OCI-LY1 (cell line): ENCODE data around the gene DDX31.
"Not testable (repeated sequence)": the region's sequence is repeated elsewhere in the genome, so short reads cannot be mapped to it uniquely, and the experiment has no call there.

Source experiments
- H2AFZ ChIP-seq: fragments of 200-600 bp; sonication (generic), shearing (Covaris generic); 2 replicates; pipeline ENCODE4 v1.6.0; 2014; ENCODE audit warnings: antibody characterized with exemption, mild to moderate bottlenecking, low read length
- H3F3A ChIP-seq: fragments of 200-600 bp; sonication (generic), shearing (Covaris generic); 2 replicates; pipeline ENCODE4 v1.6.0; 2014; ENCODE audit warnings: mild to moderate bottlenecking, antibody characterized with exemption, low read length, moderate library complexity; ENCODE audit not compliant: insufficient read depth
- H3K27ac ChIP-seq: fragments of 200-600 bp; sonication (generic); 2 replicates; pipeline ENCODE4 v1.5.1; 2014; ENCODE audit warnings: low read length, mixed run types, mild to moderate bottlenecking, low read depth; ENCODE audit not compliant: poor library complexity, severe bottlenecking
- H3K27me3 ChIP-seq: fragments of 200-600 bp; sonication (generic); 2 replicates; pipeline ENCODE4 v1.6.0; 2014; ENCODE audit warnings: antibody characterized with exemption, mild to moderate bottlenecking, low read length, moderate library complexity; ENCODE audit not compliant: insufficient read depth
- H3K36me3 ChIP-seq: fragments of 200-600 bp; sonication (generic); 2 replicates; pipeline ENCODE4 v1.6.1; 2014; ENCODE audit warnings: mild to moderate bottlenecking, antibody characterized with exemption, low read length, moderate library complexity, mixed read lengths; ENCODE audit not compliant: insufficient read depth
- H3K4me1 ChIP-seq: fragments of 200-600 bp; sonication (generic); 2 replicates; pipeline ENCODE4 v1.5.1; 2014; ENCODE audit warnings: mild to moderate bottlenecking, low read length, moderate library complexity; ENCODE audit not compliant: insufficient read depth, severe bottlenecking
- H3K4me2 ChIP-seq: fragments of 200-600 bp; sonication (generic), shearing (Covaris generic); 2 replicates; pipeline ENCODE4 v1.6.1; 2014; ENCODE audit warnings: low read length
- H3K4me3 ChIP-seq: fragments of 200-600 bp; sonication (generic); 2 replicates; pipeline ENCODE4 v1.5.1; 2014; ENCODE audit warnings: low read length, low read depth, mild to moderate bottlenecking, mixed read lengths; ENCODE audit not compliant: poor library complexity, severe bottlenecking
- H3K79me2 ChIP-seq: fragments of 200-600 bp; shearing (Covaris generic); 2 replicates; pipeline ENCODE4 v1.6.1; 2016; ENCODE audit warnings: mixed run types, low read length, mixed read lengths; ENCODE audit not compliant: insufficient read depth
- H3K9ac ChIP-seq: fragments of 200-600 bp; sonication (generic), shearing (Covaris generic); 2 replicates; pipeline ENCODE4 v1.6.1; 2014; ENCODE audit warnings: mild to moderate bottlenecking, low read length, mixed read lengths
- H3K9me2 ChIP-seq: fragments of 200-600 bp; sonication (generic), shearing (Covaris generic); 2 replicates; pipeline ENCODE4 v1.6.1; 2014; ENCODE audit warnings: low read depth, mild to moderate bottlenecking, low read length, mixed read lengths
- H3K9me3 ChIP-seq: fragments of 200-600 bp; shearing (Covaris generic); 2 replicates; pipeline ENCODE4 v1.6.1; 2014; ENCODE audit warnings: low read length, mixed read lengths
- H4K20me1 ChIP-seq: fragments of 200-600 bp; sonication (generic), shearing (Covaris generic); 2 replicates; pipeline ENCODE4 v1.6.0; 2016; ENCODE audit warnings: mild to moderate bottlenecking, low read length; ENCODE audit not compliant: insufficient read depth
- EZH2 ChIP-seq: fragments of 200-600 bp; sonication (generic), shearing (Covaris generic); IDR thresholded peaks from 2 replicates; pipeline ENCODE4 v1.8.0; 2017; ENCODE audit warnings: borderline replicate concordance, mixed run types, mild to moderate bottlenecking, antibody characterized with exemption, low read length, moderate library complexity, mixed read lengths
- TF ChIP-seq, protein P1 (sequence below): fragments of 200-600 bp; sonication (generic), shearing (Covaris generic); IDR thresholded peaks from 2 replicates; pipeline ENCODE4 v1.5.1; 2017; ENCODE audit warnings: mild to moderate bottlenecking, antibody characterized with exemption, low read length, moderate library complexity, mixed read lengths

Gene DDX31

GRCh38 chr9:132716007-132716406, 46.2 kb upstream of the DDX31 start:
- Histone ChIP-seq H3K27me3 (no peaks in the 10 kb centered on the region), H3K27ac (no peak overlapping the region), H3K4me3 (no peak overlapping the region), H3K79me2 (no peaks in the 10 kb centered on the region), H3K9ac (no peak overlapping the region), H3F3A (no peaks in the 10 kb centered on the region), H3K4me2 (no peak overlapping the region), H3K9me2 (no peaks in the 10 kb centered on the region), H2AFZ (no peak overlapping the region), H3K36me3 (no peaks in the 10 kb centered on the region), H3K9me3 (no peaks in the 10 kb centered on the region), H3K4me1 (no peaks in the 10 kb centered on the region), H4K20me1 (no peaks in the 10 kb centered on the region)
- TF ChIP-seq, protein P1, sequence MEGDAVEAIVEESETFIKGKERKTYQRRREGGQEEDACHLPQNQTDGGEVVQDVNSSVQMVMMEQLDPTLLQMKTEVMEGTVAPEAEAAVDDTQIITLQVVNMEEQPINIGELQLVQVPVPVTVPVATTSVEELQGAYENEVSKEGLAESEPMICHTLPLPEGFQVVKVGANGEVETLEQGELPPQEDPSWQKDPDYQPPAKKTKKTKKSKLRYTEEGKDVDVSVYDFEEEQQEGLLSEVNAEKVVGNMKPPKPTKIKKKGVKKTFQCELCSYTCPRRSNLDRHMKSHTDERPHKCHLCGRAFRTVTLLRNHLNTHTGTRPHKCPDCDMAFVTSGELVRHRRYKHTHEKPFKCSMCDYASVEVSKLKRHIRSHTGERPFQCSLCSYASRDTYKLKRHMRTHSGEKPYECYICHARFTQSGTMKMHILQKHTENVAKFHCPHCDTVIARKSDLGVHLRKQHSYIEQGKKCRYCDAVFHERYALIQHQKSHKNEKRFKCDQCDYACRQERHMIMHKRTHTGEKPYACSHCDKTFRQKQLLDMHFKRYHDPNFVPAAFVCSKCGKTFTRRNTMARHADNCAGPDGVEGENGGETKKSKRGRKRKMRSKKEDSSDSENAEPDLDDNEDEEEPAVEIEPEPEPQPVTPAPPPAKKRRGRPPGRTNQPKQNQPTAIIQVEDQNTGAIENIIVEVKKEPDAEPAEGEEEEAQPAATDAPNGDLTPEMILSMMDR = no peak
- no peak for TF ChIP-seq EZH2

DNA sequence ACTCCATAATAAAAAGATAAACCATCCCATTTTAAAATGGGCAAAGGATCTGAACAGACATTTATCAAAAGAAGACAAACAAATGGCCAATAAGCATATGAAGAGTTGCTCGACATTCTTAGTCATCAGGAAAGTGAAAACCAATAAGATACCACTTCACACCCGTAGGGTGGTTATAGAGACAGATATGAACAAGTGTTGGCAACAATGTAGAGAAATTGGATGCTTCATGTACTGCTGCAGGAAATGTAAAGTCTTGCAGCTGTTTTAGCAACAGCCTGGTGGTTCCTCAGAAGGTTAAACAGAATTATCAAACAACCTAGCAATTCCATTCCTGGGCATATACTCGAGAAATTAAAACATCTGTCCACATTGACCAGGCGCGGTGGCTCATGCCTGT, 43.0 kb upstream of the DDX31 start:
- no peak overlapping the region for H3K27ac ChIP-seq
- no peak overlapping the region for H3K4me3 ChIP-seq
- no peak overlapping the region for H3K4me2 ChIP-seq
- TF ChIP-seq, protein P1 = no peak
- no peak for TF ChIP-seq EZH2
- no peaks in the 10 kb centered on the region for H3K4me1 ChIP-seq
- no peaks in the 10 kb centered on the region for H3F3A ChIP-seq
- H3K9me2 ChIP-seq = no peaks in the 10 kb centered on the region
- no peaks in the 10 kb centered on the region for H3K36me3 ChIP-seq
- H2AFZ ChIP-seq = no peak overlapping the region
- no peaks in the 10 kb centered on the region for H3K9me3 ChIP-seq
- no peak overlapping the region for H3K9ac ChIP-seq
- no peaks in the 10 kb centered on the region for H4K20me1 ChIP-seq
- no peaks in the 10 kb centered on the region for H3K27me3 ChIP-seq
- no peaks in the 10 kb centered on the region for H3K79me2 ChIP-seq

- Histone ChIP-seq H4K20me1 (no peaks in the 10 kb centered on the region), H3K36me3 (no peaks in the 10 kb centered on the region), H3F3A (no peaks in the 10 kb centered on the region), H3K4me2 (no peak overlapping the region), H3K9ac (no peak overlapping the region), H2AFZ (no peak overlapping the region), H3K4me3 (no peak overlapping the region), H3K4me1 (no peaks in the 10 kb centered on the region), H3K9me2 (no peaks in the 10 kb centered on the region), H3K79me2 (no peaks in the 10 kb centered on the region), H3K27me3 (no peaks in the 10 kb centered on the region), H3K27ac (no peak overlapping the region), H3K9me3 (no peaks in the 10 kb centered on the region)
- TF ChIP-seq, protein P1 = no peak
- no peak for TF ChIP-seq EZH2
These were observed 42.1 kb upstream of the DDX31 start for GRCh38 chr9:132711846-132712245.

DNA sequence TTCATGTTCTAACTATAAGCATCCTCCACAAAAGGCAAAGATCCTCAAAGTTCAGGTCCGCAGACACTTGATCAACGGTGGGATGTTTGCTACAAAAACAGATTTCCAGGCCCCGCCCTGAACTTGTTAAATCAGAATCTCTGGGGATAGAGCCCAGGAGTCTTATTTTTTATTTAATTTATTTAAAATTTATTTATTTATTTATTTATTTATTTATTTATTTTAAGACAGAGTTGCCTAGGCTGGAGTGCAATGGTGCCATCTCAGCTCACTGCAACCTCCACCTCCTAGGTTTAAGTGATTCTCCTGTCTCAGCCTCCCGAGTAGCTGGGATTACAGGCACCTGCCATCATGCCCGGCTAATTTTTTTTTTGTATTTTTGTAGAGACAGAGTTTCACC, 41.4 kb upstream of the DDX31 start:
- not testable (repeated sequence) for H3K4me3 ChIP-seq, H3K4me2 ChIP-seq, H3K9me3 ChIP-seq, H3K79me2 ChIP-seq, H3K27ac ChIP-seq, H3F3A ChIP-seq, H3K4me1 ChIP-seq, H3K9me2 ChIP-seq, H4K20me1 ChIP-seq, H3K27me3 ChIP-seq, H2AFZ ChIP-seq, H3K9ac ChIP-seq, H3K36me3 ChIP-seq
